Astrocyte of the cerebellum (primary cell): ENCODE measurements around the gene ADAD2.

Source experiments
- DNase-seq: peaks from one replicate; pipeline ENCODE4 v3.0.0-alpha.2; 2011; ENCODE audit warnings: low read depth
- H3K4me3 ChIP-seq: 2 replicates; pipeline ENCODE4 v1.5.1; 2011; ENCODE audit warnings: mild to moderate bottlenecking, low read depth, low read length, moderate library complexity
- in situ Hi-C: cut with HindIII; loops from 2 replicates; pipeline ENCODE4 v1.10.0; 2017; ENCODE audit warnings: low sequenced_read_pairs
- TF ChIP-seq, protein P1 (sequence below): IDR thresholded peaks from 2 replicates; pipeline ENCODE4 v1.5.1; 2012; ENCODE audit warnings: low read length, low read depth, moderate library complexity, mild to moderate bottlenecking; ENCODE audit errors: missing control alignments

ADAD2 gene

DNA sequence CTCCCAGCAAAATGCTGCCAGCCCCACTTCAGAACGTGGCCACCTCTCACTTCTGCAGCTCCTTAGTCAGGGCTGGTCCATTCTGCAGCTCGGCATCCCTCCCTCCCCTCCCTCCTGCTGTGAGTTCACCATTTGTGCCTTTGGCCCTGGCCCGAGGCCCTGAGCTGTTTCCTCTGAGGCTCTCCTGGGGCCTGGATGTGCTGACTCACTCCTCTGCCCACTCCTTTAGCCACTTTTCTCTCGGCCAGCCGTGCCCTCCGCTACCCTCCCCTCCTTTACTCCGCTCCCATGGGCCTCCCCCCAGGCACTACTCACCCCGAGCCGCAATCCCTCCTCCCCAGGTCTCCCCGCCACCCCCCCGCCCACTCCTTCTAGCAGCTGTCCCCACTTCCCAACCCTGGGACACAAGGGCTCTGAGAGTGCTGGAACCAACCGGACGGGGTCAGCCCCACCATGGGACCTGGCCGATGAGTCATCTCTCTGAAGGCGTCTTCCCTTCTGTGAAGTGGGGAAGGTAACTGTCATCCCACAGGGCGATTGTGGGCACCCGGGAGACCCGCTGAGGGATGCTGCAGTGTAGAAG lies 37.4 kb downstream of the ADAD2 start:
- DNase-seq, result peak; percentile 63
- TF ChIP-seq, protein P1, sequence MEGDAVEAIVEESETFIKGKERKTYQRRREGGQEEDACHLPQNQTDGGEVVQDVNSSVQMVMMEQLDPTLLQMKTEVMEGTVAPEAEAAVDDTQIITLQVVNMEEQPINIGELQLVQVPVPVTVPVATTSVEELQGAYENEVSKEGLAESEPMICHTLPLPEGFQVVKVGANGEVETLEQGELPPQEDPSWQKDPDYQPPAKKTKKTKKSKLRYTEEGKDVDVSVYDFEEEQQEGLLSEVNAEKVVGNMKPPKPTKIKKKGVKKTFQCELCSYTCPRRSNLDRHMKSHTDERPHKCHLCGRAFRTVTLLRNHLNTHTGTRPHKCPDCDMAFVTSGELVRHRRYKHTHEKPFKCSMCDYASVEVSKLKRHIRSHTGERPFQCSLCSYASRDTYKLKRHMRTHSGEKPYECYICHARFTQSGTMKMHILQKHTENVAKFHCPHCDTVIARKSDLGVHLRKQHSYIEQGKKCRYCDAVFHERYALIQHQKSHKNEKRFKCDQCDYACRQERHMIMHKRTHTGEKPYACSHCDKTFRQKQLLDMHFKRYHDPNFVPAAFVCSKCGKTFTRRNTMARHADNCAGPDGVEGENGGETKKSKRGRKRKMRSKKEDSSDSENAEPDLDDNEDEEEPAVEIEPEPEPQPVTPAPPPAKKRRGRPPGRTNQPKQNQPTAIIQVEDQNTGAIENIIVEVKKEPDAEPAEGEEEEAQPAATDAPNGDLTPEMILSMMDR, result no peak
- no peak overlapping the region for H3K4me3 ChIP-seq
- in situ Hi-C loops, result no loop called here

DNA sequence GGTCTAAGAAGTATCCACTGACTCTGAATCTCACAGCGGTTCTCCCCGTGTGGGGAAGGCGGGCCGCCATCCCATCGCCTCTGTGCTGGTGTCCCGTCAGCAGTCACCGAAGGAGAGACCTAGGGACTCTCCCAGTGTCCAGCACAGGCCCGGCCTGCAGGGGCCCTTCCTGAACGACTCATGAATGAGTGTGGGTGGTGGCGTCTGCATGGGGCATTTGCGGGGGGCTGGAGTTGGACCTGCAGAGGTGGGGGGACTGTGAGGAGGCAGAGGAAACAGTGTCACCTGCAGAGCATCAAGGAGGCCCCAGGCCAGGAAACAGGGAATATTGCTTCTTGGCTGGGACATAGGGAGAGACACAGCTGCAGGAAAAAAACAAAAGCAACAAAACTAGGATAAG lies 38.5 kb downstream of the ADAD2 start:
- H3K4me3 ChIP-seq, result no peak overlapping the region
- in situ Hi-C loops, result no loop called here
- no peak for DNase-seq
- TF ChIP-seq, protein P1, result no peak

DNA sequence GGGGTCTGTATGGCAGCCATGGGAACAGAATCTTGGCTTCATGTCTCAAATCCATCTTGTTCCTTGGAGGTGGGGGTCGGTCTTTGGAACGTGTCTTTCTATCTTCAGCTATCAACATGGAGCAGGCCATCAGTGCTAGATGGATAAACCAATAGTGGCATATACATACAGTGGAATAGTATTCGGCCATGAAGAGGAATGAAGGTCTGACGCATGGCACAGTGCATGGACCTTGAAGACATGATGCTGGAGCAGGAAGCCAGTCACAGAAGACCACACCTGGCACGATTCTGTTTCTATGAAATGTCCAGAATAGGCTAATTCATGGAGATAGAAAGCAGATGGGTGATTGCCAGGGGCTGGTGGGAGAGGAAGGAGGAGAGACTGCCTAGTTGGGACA lies 41.1 kb downstream of the ADAD2 start:
- H3K4me3 ChIP-seq, result no peak overlapping the region
- in situ Hi-C loops, result no loop called here
- DNase-seq, result no peak
- TF ChIP-seq, protein P1, result no peak

DNA sequence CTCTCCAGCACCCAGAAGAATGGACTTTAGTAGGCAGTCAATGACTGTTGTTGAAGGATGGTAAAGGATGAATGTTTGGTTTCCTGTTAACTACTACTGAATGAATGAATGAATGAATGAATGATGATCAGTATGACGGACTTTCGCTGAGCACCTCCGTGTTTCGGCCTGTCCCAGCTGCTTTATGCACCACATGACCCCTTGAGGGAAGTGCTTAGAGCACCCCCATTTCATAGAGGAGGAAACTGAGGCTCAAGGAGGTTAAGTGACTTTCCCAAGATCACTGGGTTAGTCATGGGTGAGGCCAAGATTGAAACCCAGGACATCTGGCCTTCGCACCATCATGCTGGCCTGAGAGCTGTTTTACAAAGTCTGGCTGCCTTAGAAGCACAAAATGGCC lies 42.0 kb downstream of the ADAD2 start:
- in situ Hi-C loops, result no loop called here
- no peak for DNase-seq
- TF ChIP-seq, protein P1, result no peak

DNA sequence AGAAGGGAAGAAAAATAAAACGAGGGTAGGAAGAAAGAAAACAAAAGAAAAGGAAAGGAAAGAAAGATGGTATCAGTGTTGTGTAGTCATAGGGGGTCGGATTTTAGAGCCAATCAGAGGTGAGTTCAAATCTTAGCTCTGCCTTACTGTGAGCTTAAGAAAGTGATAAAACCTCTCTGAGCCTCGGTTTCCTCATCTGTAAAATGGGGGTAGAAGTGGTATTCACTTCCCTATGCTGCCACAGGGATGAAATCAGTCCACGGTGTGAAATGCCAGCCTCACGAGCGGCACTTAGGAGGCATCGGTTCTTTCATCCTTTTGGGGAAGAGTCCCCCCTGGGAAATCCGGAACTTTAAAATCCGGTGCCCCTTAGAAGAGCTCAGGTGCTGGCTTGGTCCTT lies 42.8 kb downstream of the ADAD2 start:
- H3K4me3 ChIP-seq, result no peak overlapping the region
- TF ChIP-seq, protein P1, result no peak
- in situ Hi-C loops, result no loop called here
- DNase-seq, result no peak

More for the DNA sequence above, 42.0 kb downstream of the ADAD2 start:
- no peak overlapping the region for H3K4me3 ChIP-seq

DNA sequence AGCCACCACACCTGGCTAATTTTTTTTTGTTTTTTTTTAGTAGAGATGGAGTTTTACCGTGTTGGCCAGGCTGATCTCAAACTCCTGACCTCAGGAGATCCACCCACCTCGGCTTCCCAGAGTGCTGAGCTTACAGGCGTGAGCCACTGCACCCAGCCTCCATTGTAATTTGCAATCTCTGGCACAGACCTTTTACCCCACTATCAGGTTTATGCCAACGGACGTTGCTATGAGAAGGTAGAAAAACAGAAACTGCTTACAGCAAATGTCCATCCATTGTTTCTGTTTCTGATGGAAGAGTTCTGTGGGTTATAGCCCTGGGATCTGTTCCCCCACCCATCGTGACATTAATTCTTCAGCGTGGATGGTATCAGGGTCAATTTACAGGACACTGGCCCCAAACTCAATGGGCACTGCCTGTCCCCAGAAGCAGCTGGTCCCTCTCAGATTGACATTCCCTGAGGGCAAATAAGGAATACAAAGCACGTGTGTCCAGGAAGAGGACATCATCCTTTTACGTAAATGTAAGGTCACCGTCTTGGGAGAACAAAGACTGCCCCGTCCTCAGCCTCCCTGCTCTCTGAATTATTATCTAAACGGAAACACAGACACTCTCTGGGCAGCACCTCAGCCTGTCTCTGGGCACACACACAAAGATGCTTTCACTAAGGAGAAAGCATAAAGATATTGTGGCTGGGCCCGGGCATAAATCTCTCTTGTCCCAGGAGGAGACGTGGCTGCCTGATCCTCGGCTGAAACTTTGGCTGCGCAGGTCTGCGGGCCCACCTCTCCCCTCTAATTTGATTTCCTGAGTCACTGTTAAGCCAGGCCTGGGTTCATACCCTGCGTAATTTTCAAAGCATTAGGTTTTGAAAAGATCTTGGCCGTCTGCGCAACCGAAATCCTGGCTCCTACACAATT lies 43.6 kb downstream of the ADAD2 start:
- in situ Hi-C loops, result loop anchor here (5.0 kb wide), 1 partner anchor 97 kb away; no protein-coding TSS in a partner anchor
- TF ChIP-seq, protein P1, result no peak
- no peak overlapping the region for H3K4me3 ChIP-seq
- DNase-seq, result no peak
